Heart left ventricle (tissue), 16 donors: ENCODE results near the gene TMPRSS4. TPM values are rescaled to one million over a fixed set of nuclear protein-coding genes. Genes with fewer than 3 reads are reported as not detected.

ENCODE experiments used
- ATAC-seq, 4 donors: fragments of 200-7000 bp; cut with Tn5 transposase; one replicate each; pipeline ENCODE4 v1.9.1; 2020 to 2022; ENCODE audit warnings: moderate library complexity in 4 of 4, mild to moderate bottlenecking in 3 of 4, moderate number of reproducible peaks in 1 of 4
- DNase-seq, 5 donors: peaks; one replicate each; pipeline ENCODE4 v3.0.0-alpha.2; 2020
- H3K27ac ChIP-seq, 12 donors: fragments of 200-600 bp; sonication (generic) in 4 of 12; one replicate each; pipeline versions ENCODE4 v1.5.0 to v1.8.0; 2016 to 2022; ENCODE audit warnings: mild to moderate bottlenecking in 2 of 12
- H3K27me3 ChIP-seq, 9 donors: fragments of 200-600 bp; sonication (generic) in 2 of 9; one replicate each; pipeline versions ENCODE4 v1.5.1 to v1.8.0; 2016 to 2022; ENCODE audit warnings: mild to moderate bottlenecking in 3 of 9
- H3K36me3 ChIP-seq, 9 donors: fragments of 200-600 bp; sonication (generic) in 2 of 9; one replicate each; pipeline versions ENCODE4 v1.5.0 to v1.8.0; 2018 to 2022; ENCODE audit warnings: mild to moderate bottlenecking in 2 of 9
- H3K4me1 ChIP-seq, 12 donors: fragments of 200-600 bp; sonication (generic) in 4 of 12; one replicate each; pipeline versions ENCODE4 v1.5.0 to v1.8.0; 2016 to 2022; ENCODE audit warnings: mild to moderate bottlenecking in 3 of 12
- H3K4me3 ChIP-seq, 12 donors: fragments of 200-600 bp; sonication (generic) in 4 of 12; one replicate each; pipeline versions ENCODE4 v1.5.0 to v1.8.0; 2017 to 2022; ENCODE audit warnings: mild to moderate bottlenecking in 9 of 12, moderate library complexity in 4 of 12
- H3K9me3 ChIP-seq, 12 donors: fragments of 200-600 bp; sonication (generic) in 4 of 12; one replicate each; pipeline versions ENCODE4 v1.5.0 to v1.8.0; 2016 to 2022; ENCODE audit warnings: mild to moderate bottlenecking in 1 of 12
- POLR2A ChIP-seq, 2 donors: fragments of 450-650 bp; IDR thresholded peaks; one replicate each; pipeline ENCODE4 v1.6.1; 2017; ENCODE audit warnings: antibody characterized with exemption in 2 of 2, mild to moderate bottlenecking in 2 of 2, moderate library complexity in 2 of 2
- WGBS, 4 donors: extraction: QIAGEN DNeasy Blood & Tissue Kit in 2 of 4; methylation state at CpG; one replicate each; pipeline versions ENCODE4 v1.1.5 to v1.1.7; 2013 to 2018; 5-methylcytosine and 5-hydroxymethylcytosine counted together
- intact Hi-C, 10 donors: fragments of 100-400 bp; cut with DNase I; formaldehyde crosslinking; loops; one replicate each; pipeline versions ENCODE4 v1.11.1 to v1.14.2; 2022
- polyA plus RNA-seq, 2 donors: library from polyadenylated mRNA; stranded (reverse); fragments of 200-250 nt; gene quantifications; one replicate each; pipeline ENCODE4 v1.2.3, GENCODE V29; 2013
- total RNA-seq, 9 donors: library from RNA; depleted of rRNA in 2 of 9; stranded (reverse); fragments of >200 nt in 2 of 9; fragmentation: NEBNext Ultra II Directional in 3 of 9; extraction: Animal tissue kit (Norgen Biotek cat#: 25700) in 3 of 9; gene quantifications; one replicate each; pipeline versions ENCODE4 v1.1.0 to v1.2.4, GENCODE V29; 2016 to 2023
- TF ChIP-seq, protein P1 (sequence below), 12 donors: fragments of 200-600 bp; sonication (generic) in 4 of 12; IDR thresholded peaks; one replicate each; pipeline versions ENCODE4 v1.5.0 to v1.8.0; 2018 to 2022; ENCODE audit warnings: antibody characterized with exemption in 12 of 12, mild to moderate bottlenecking in 5 of 12
- donor health status: ischemic (EF 13 %, LVEDD 7.1; RV severe dilation, severe dysfunction).
- donor health status: healthy with polysubstance abuse.
- donor health status: DM: no; HTN: yes; CAD: no.
- donor health status: DM: no; HTN: no; CAD: no.
- donor health status: ischemic (EF 25% LVEDD 6.9; RV normal size, moderate dysfunction).
- donor health status: ischemic (EF 25% LVEDD 5.7; RV mildly dilated, moderate dysfunction).
- donor health status: healthy.
- donor health status: DM: yes; HTN: yes; CAD: no.
- donor health status: ischemic (EF 35%, LVEDD 5.7; RV mildly dilated, moderate dysfunction).
- donor health status: nonischemic (EF 11% LVEDD 7.7; RV severe dilation, severe dysfunction).
- donor health status: DM: yes; HTN: yes; CAD: no.
- donor health status: PGD.
- donor health status: ischemic (EF 29% LVEDD 5.4; RV normal size, mild dysfunction).
- donor health status: nonischemic (EF 23%, LVEDD 6.1; RV moderate dilation, normal function).

Gene TMPRSS4
- total and polyA plus RNA-seq, 11 donors = 0.13 to 0.39 (median 0.29) TPM; not detected in 7

DNA sequence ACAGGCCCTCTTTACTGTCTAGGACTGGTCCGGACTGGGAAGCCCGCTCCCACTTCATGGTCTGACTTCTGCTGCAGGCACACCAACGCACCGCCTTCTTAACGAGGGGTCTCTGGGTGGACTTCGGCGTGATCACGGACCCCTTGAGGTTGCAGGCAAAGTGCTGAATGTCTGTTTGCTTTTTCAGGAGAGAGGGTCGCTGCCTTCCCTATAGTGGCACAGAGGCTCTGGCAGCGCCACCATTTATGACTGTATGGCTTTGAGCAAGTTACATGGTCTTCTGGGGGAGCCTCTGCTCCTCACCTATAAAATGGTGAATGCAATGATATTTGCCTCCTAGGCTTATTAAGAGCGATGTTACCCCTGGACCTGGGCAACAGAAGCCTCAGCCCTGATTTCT, 77.1 kb downstream of the TMPRSS4 start:
- Histone ChIP-seq H3K9me3 (no peaks in the 10 kb centered on the region), H3K27ac (no peak overlapping the region), H3K4me1 (peaks cover 0 to 34% (median 9%) of the 10 kb centered on the region in 12 donors), H3K4me3 (no peak overlapping the region), H3K36me3 (no peaks in the 10 kb centered on the region), H3K27me3 (peaks cover 0 to 60% (median 5%) of the 10 kb centered on the region in 9 donors)
- intact Hi-C loops = loop anchor here in 1 of 10 donors (5.0 kb wide), 1 partner anchor 138 kb away; no protein-coding TSS in a partner anchor
- DNase-seq (peak in 1 of 5 donors; percentile 42), ATAC-seq (no peak)
- 94 to 96% (median 94%) methylated on average over 11 of the region's 11 CpGs for WGBS, 4 donors
- TF ChIP-seq, protein P1, sequence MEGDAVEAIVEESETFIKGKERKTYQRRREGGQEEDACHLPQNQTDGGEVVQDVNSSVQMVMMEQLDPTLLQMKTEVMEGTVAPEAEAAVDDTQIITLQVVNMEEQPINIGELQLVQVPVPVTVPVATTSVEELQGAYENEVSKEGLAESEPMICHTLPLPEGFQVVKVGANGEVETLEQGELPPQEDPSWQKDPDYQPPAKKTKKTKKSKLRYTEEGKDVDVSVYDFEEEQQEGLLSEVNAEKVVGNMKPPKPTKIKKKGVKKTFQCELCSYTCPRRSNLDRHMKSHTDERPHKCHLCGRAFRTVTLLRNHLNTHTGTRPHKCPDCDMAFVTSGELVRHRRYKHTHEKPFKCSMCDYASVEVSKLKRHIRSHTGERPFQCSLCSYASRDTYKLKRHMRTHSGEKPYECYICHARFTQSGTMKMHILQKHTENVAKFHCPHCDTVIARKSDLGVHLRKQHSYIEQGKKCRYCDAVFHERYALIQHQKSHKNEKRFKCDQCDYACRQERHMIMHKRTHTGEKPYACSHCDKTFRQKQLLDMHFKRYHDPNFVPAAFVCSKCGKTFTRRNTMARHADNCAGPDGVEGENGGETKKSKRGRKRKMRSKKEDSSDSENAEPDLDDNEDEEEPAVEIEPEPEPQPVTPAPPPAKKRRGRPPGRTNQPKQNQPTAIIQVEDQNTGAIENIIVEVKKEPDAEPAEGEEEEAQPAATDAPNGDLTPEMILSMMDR (IDR thresholded peaks at IDR 0.05) = no peak
- TF ChIP-seq POLR2A (IDR thresholded peaks at IDR 0.05) = no peak

DNA sequence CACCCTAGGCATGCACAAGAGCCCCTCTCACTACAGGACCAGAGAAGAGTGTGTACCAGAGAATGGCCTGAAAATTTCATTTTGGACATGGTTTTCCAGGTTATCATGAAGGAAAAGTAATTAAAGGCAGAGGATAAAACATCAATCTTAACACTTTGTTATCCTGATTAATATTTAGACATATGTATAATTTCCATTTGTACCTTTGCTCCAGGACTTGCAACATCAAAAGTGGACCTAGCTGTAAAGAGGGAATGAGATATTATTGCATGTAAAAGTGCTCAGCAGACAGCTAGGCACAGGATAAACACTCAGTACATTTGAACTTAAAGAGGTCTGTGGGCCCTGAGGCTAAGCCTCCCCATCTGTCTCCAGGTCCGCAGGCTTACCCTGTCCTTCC, 77.8 kb downstream of the TMPRSS4 start:
- no peak for TF ChIP-seq POLR2A (IDR thresholded peaks at IDR 0.05)
- TF ChIP-seq, protein P1 (IDR thresholded peaks at IDR 0.05) = no peak
- intact Hi-C loops = loop anchor here in 1 of 10 donors (5.0 kb wide), 1 partner anchor 138 kb away; no protein-coding TSS in a partner anchor
- no peak overlapping the region for H3K27ac ChIP-seq
- DNase-seq (no peak), ATAC-seq (no peak)
- H3K4me1 ChIP-seq = peaks cover 0 to 30% (median 8%) of the 10 kb centered on the region in 12 donors
- WGBS, 4 donors = 88 to 96% (median 94%) methylated on average over 1 of the region's 1 CpG
- no peak overlapping the region for H3K4me3 ChIP-seq
- peaks cover 0 to 60% (median 5%) of the 10 kb centered on the region in 9 donors for H3K27me3 ChIP-seq
- H3K9me3 ChIP-seq = no peaks in the 10 kb centered on the region
- no peaks in the 10 kb centered on the region for H3K36me3 ChIP-seq

DNA sequence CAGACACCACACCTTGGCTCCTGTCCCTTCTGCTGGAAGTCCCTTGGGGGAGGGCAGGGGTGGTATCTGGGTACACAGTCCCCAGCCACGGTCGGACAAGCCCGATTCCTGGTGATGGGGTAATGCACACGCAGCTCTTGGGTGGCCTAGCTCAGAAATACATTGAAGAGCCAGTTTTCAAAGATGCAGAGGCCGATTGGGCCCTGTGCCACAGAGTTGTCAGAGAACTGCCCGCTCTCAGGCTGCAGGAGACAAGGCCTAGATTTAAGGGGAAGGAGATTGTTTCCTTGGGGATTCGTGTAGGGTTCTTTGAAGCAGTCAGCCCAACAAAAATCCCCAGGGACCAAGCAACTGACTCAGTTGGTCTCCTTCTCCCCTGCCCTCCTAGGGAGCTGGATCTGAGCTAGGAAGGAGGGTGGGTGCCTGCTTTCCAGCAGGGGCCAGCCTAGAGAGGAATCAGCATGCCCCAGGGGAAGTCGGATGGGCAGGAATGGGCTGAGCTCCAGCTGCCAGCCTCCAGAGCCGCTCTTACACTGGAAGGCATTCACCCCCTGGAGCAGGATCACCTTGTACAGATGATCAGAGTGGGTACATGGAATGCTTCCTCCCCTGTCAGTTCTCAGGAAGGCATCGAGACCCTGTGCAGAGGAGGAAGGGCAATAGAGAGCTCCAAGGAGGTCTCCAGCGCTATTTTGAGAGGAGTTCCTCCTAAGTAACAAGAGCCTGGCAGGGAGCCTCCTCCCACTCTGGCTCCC, 79.1 kb downstream of the TMPRSS4 start:
- intact Hi-C loops = no loop called here
- H3K4me1 ChIP-seq = peaks cover 0 to 30% (median 8%) of the 10 kb centered on the region in 12 donors
- DNase-seq = peak in 1 of 5 donors; percentile 46
- no peaks in the 10 kb centered on the region for H3K9me3 ChIP-seq
- peaks cover 0 to 60% (median 5%) of the 10 kb centered on the region in 9 donors for H3K27me3 ChIP-seq
- H3K27ac ChIP-seq = no peak overlapping the region
- peak overlapping the region in 1 of 12 donors; percentile 21 for H3K4me3 ChIP-seq
- no peaks in the 10 kb centered on the region for H3K36me3 ChIP-seq
- TF ChIP-seq, protein P1 (IDR thresholded peaks at IDR 0.05) = no peak
- no peak for TF ChIP-seq POLR2A (IDR thresholded peaks at IDR 0.05)
- WGBS, 4 donors = 51 to 65% (median 61%) methylated on average over 7 to 11 of the region's 11 CpGs
- ATAC-seq = no peak

DNA sequence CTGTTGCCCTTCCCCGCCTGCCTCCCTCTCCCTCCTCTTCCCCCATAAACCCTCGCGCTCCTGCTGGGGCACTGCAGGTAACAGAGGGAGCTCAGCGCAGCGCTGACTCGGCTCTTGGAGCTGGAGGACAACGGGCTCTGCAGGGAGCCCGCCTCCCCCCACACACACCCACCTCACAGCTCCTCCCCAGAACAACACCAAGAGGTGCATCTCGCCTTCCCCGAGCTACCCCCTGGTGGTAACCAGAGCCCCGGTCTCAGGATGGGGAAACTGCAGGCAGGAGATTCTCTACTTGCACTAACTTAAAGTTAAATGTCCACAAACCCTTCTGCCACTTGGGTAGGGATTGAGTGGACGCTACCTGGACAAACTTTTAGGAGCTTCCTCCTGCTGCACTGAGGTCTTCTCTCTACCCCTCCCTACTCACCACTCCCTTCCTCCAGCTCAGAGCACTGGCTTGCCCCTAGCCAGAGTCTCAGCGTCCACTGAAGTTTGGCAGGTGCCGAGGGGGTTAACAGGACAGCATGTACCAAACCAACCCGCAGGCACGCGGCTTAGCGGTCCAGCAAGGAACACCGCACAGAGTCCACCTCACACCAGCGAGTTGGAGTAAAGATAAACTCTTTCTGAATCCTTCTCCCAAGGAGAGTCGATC, 79.8 kb downstream of the TMPRSS4 start:
- H3K36me3 ChIP-seq = no peaks in the 10 kb centered on the region
- WGBS, 4 donors = 12 to 19% (median 16%) methylated on average over 18 to 21 of the region's 21 CpGs
- no peak overlapping the region for H3K27ac ChIP-seq
- TF ChIP-seq, protein P1 (IDR thresholded peaks at IDR 0.05) = no peak
- no peak for TF ChIP-seq POLR2A (IDR thresholded peaks at IDR 0.05)
- intact Hi-C loops = no loop called here
- H3K9me3 ChIP-seq = no peaks in the 10 kb centered on the region
- ATAC-seq (peak in 3 of 4 donors; percentile 37 to 42 (median 38)), DNase-seq (no peak)
- peak overlapping the region in 1 of 12 donors; percentile 21 for H3K4me3 ChIP-seq
- peaks cover 0 to 60% (median 5%) of the 10 kb centered on the region in 9 donors for H3K27me3 ChIP-seq
- H3K4me1 ChIP-seq = peaks cover 0 to 30% (median 8%) of the 10 kb centered on the region in 12 donors
